Endothelial cell of umbilical vein (primary cell): ENCODE results near the gene SMC1A. TPM values are rescaled to one million over a fixed set of nuclear protein-coding genes. Genes with fewer than 3 reads are reported as not detected.
A peak's percentile ranks its signal among the peaks of the same experiment; 100 is the strongest.

Source experiments
- BruUV-seq: library from RNA; stranded (reverse); fragments of 400-500 nt; replicated peaks from 2 replicates; lab custom pipeline; 2021; lab: Mats Ljungman, UMichigan
- CTCF ChIA-PET: fragments of 300-600, 350-600 bp; sonication (Branson Sonifier 250); formaldehyde crosslinking; loops from one replicate; lab custom pipeline; 2021; ENCODE audit warnings: antibody characterized with exemption, inconsistent platforms; lab: Charles Lee
- POLR2A ChIA-PET: fragments of 300-600, 350-600 bp; sonication (Branson Sonifier 250); formaldehyde crosslinking; loops from one replicate; lab custom pipeline; 2021; ENCODE audit warnings: antibody characterized with exemption, inconsistent platforms; lab: Charles Lee
- DNase-seq: peaks from one replicate; pipeline ENCODE4 v3.0.0-alpha.2; 2011; ENCODE audit warnings: low read depth, low spot score
- FAIRE-seq: peaks from 2 replicates; lab custom pipeline; 2011; peaks lifted over from hg19 to GRCh38; lab: Jason Lieb, UNC
- H2AFZ ChIP-seq: 2 replicates; pipeline ENCODE4 v1.6.0; 2012; ENCODE audit warnings: low read depth, low read length, control low read depth, inconsistent platforms
- H3K27ac ChIP-seq: 2 replicates; pipeline ENCODE4 v1.5.1; 2011; ENCODE audit warnings: low read depth, mild to moderate bottlenecking, control low read depth, low read length, moderate library complexity; ENCODE audit not compliant: insufficient read depth
- H3K27me3 ChIP-seq, 2 experiments: 2 replicates each; pipeline versions ENCODE4 v1.6.0 to v1.6.1; 2011; ENCODE audit warnings: low read length in 2 of 2, mixed read lengths in 1 of 2; ENCODE audit not compliant: control insufficient read depth in 2 of 2, insufficient read depth in 2 of 2
- H3K36me3 ChIP-seq, 2 experiments: 2 replicates in 1 of 2; 3 replicates in 1 of 2; pipeline ENCODE4 v1.5.1; 2011; ENCODE audit warnings: low read length in 2 of 2, mild to moderate bottlenecking in 1 of 2, moderate library complexity in 1 of 2; ENCODE audit not compliant: control insufficient read depth in 2 of 2, insufficient read depth in 2 of 2; ENCODE audit errors: extremely low read depth in 1 of 2
- H3K4me1 ChIP-seq: 3 replicates; pipeline ENCODE4 v1.5.1; 2011; ENCODE audit warnings: mild to moderate bottlenecking, low read length; ENCODE audit not compliant: control insufficient read depth, insufficient read depth; ENCODE audit errors: extremely low read depth
- H3K4me2 ChIP-seq: 2 replicates; pipeline ENCODE4 v1.6.1; 2011; ENCODE audit warnings: low read length, control low read depth, mixed read lengths; ENCODE audit not compliant: insufficient read depth
- H3K4me3 ChIP-seq, 3 experiments: fragments of 200-600 bp in 1 of 3; sonication (generic), shearing (Covaris generic) in 1 of 3; replicated peaks in 1 of 3; 2 replicates each; pipeline ENCODE4 v1.5.1; 2011 to 2016; ENCODE audit warnings: control low read depth in 3 of 3, low read length in 3 of 3, mild to moderate bottlenecking in 2 of 3, inconsistent platforms in 1 of 3, low read depth in 1 of 3, moderate library complexity in 1 of 3; ENCODE audit not compliant: insufficient read depth in 1 of 3
- H3K79me2 ChIP-seq: 2 replicates; pipeline ENCODE4 v1.6.0; 2012; ENCODE audit warnings: low read length, inconsistent platforms; ENCODE audit not compliant: control insufficient read depth, insufficient read depth
- H3K9ac ChIP-seq: replicated peaks from 2 replicates; pipeline ENCODE3; 2011; ENCODE audit warnings: low read length, control low read depth; ENCODE audit not compliant: insufficient read depth; ENCODE audit errors: extremely low read depth
- H3K9me1 ChIP-seq: replicated peaks from 3 replicates; pipeline ENCODE4 v1.6.0; 2011; ENCODE audit warnings: mild to moderate bottlenecking, low read length; ENCODE audit not compliant: control insufficient read depth, insufficient read depth; ENCODE audit errors: extremely low read depth
- H3K9me3 ChIP-seq: replicated peaks from 2 replicates; pipeline ENCODE4 v1.5.1; 2012; ENCODE audit warnings: low read length, inconsistent platforms; ENCODE audit not compliant: control insufficient read depth, insufficient read depth
- H4K20me1 ChIP-seq: replicated peaks from 2 replicates; pipeline ENCODE3; 2011; ENCODE audit warnings: mild to moderate bottlenecking, low read length; ENCODE audit not compliant: control insufficient read depth, insufficient read depth; ENCODE audit errors: extremely low read depth
- FOS ChIP-seq: IDR thresholded peaks from 2 replicates; pipeline ENCODE4 v1.6.1; 2011; ENCODE audit warnings: mild to moderate bottlenecking, low read length, moderate library complexity, borderline replicate concordance; ENCODE audit not compliant: insufficient read depth
- JUN ChIP-seq: IDR thresholded peaks from 2 replicates; pipeline ENCODE4 v1.6.1; 2011; ENCODE audit warnings: borderline replicate concordance, low read depth; ENCODE audit not compliant: insufficient read length, insufficient read depth
- MYC ChIP-seq: IDR thresholded peaks from one replicate; pipeline ENCODE4 v1.6.1; 2011; ENCODE audit warnings: mild to moderate bottlenecking, low read depth, low read length
- POLR2A ChIP-seq: IDR thresholded peaks from 2 replicates; pipeline ENCODE4 v1.6.1; 2012; ENCODE audit warnings: low read depth, mild to moderate bottlenecking, control low read depth, low read length
- POLR2AphosphoS5 ChIP-seq: IDR thresholded peaks from 2 replicates; pipeline ENCODE4 v1.6.1; 2012; ENCODE audit warnings: low read depth, mild to moderate bottlenecking, control low read depth, low read length, moderate library complexity; ENCODE audit not compliant: insufficient read depth
- dilution Hi-C: fragments of 300-500 bp; cut with MboI; formaldehyde crosslinking; loops from one replicate; pipeline ENCODE4 v1.15.0; 2019; ENCODE audit warnings: low sequenced_read_pairs; ENCODE audit not compliant: extremely low pct_ligation_motif_present
- intact Hi-C: fragments of 100-400 bp; cut with micrococcal nuclease; formaldehyde crosslinking; loops from one replicate; pipeline ENCODE4 v1.10.0; 2022
- polyA plus RNA-seq, 4 experiments: library from polyadenylated mRNA; depleted of rRNA in 3 of 4; stranded (reverse) in 3 of 4; unstranded in 1 of 4; fragments of >200 nt; gene quantifications; 2 replicates each; pipeline versions ENCODE4 v1.2.1 to v1.2.3, GENCODE V29; 2011 to 2012; ENCODE audit warnings: missing spikeins in 1 of 4
- total RNA-seq: library from RNA; stranded (reverse); gene quantifications from 2 replicates; pipeline ENCODE4 v1.2.3, GENCODE V29; 2021
- TF ChIP-seq, protein P1 (sequence below): IDR thresholded peaks from 2 replicates; pipeline ENCODE4 v1.6.1; 2011; ENCODE audit not compliant: insufficient read depth, insufficient read length
- TF ChIP-seq, protein P2 (sequence below), 2 donors: IDR thresholded peaks; 1 replicate in 1 of 2; 2 replicates in 1 of 2; pipeline ENCODE4 v1.5.1; 2011; ENCODE audit warnings: low read length in 2 of 2, mild to moderate bottlenecking in 2 of 2, moderate library complexity in 2 of 2, control low read depth in 1 of 2, inconsistent platforms in 1 of 2, low read depth in 1 of 2; ENCODE audit not compliant: insufficient read depth in 1 of 2; ENCODE audit errors: extremely low read depth in 1 of 2

Gene SMC1A
- total and polyA plus RNA-seq, 2 donors (not counting 3 experiments of a cell fraction or from before 2014, with no cell fraction given) = 15.4 to 75.9 TPM

DNA sequence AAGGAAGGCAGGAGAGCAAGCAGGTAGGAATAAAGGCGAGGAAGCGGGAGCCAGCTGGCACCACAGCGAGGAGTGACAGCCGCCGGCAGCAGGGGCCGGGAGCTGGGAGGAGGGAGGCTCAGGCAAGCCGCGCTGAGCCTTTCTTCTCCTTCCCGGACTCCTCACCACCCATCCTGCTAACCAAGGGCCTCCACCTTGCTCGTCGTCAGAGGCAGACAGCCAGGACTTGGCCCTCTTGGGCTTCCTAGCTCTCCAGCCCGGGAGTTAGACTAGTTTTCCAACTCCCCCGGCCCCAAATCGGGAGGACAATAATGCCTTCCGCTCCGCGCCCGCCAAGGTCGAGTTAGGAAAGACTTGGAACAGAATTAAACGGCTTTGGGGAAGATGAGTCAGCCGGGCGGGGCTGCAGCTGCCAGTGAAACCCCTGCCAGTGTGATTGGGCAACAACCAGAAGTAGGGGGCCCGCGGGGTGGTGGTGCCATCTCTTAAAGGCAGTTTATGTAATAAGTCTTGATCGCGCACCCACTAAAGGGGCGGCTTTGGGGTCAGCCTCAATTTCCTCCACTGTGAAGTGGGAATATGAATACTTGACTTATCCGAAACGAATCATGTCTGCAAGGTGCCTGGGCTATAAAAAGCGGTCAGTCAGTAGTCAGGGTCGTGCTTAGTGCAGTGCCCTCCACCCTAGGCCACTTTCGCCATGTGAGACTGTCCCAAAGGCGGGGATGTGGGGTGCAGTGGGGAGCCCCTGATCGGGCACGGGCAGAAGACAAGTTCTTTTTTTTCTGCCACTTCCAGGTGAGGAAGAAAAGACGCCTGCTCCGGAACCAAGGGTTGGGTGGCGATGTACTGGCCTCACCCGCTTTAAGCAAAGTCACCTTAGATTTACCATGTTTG, 18.4 kb upstream of the SMC1A start:
- no peaks in the 10 kb centered on the region for H3K27me3 ChIP-seq
- BruUV-seq = no TSS peak
- H3K9ac ChIP-seq = peak overlapping the region; percentile 24
- H4K20me1 ChIP-seq = no peaks in the 10 kb centered on the region
- intact Hi-C loops (loop anchor here (1.0 to 2.0 kb wide), 2 partner anchors 18 to 124 kb away; partner anchors contain the start of genes RIBC1 and SMC1A), dilution Hi-C loops (no loop called here)
- peak overlapping the region in 2 of 3 experiments; percentile 35 to 52 for H3K4me3 ChIP-seq
- H3K36me3 ChIP-seq = no peaks in the 10 kb centered on the region
- peak overlapping the region; percentile 86 for H3K4me2 ChIP-seq
- H3K9me1 ChIP-seq = no peaks in the 10 kb centered on the region
- no peaks in the 10 kb centered on the region for H3K9me3 ChIP-seq
- CTCF ChIA-PET = interaction anchor here (0.7 to 1.7 kb wide), 3 partner anchors 122 to 128 kb away, joined by 3 to 10 read pairs (median 8); no protein-coding TSS in a partner anchor
- no peaks in the 10 kb centered on the region for H3K79me2 ChIP-seq
- POLR2A ChIA-PET = no interaction called here
- peak; percentile 94 for FAIRE-seq
- H3K27ac ChIP-seq = no peak overlapping the region
- no peak for TF ChIP-seq POLR2A
- TF ChIP-seq MYC = no peak
- TF ChIP-seq POLR2AphosphoS5 = no peak
- TF ChIP-seq FOS = peak; percentile 58
- DNase-seq = peak; percentile 54
- peak overlapping the region; percentile 91 for H2AFZ ChIP-seq
- H3K4me1 ChIP-seq = peaks cover 7% of the 10 kb centered on the region

DNA sequence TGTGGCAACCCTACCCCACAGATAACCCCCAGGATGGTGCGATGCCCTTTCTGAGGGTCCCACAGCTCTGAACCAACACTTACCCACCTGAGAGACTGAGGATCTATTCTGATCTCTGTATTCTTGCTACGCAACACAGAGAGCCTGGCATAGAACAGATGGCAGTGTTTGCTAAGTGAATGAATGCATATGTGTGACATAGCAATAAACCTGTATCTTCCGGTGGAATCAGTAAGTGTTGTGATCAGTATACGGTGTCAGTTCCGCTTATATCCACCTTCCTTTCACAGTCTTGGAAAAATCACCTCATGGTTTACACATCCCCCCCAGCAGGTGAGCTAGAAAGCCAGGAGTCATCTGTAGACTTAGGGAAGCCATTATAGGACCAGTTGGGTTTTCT, 17.6 kb upstream of the SMC1A start:
- H3K36me3 ChIP-seq = no peaks in the 10 kb centered on the region
- peaks cover 7% of the 10 kb centered on the region for H3K4me1 ChIP-seq
- intact Hi-C loops = loop anchor here (2.0 kb wide), 1 partner anchor 17 kb away; the partner anchor contains the start of genes RIBC1 and SMC1A
- no peak overlapping the region for H3K4me3 ChIP-seq
- no peaks in the 10 kb centered on the region for H3K27me3 ChIP-seq
- no peaks in the 10 kb centered on the region for H3K9me1 ChIP-seq
- dilution Hi-C loops = no loop called here
- peak overlapping the region; percentile 86 for H3K4me2 ChIP-seq
- TF ChIP-seq POLR2AphosphoS5 = no peak
- no peak for TF ChIP-seq MYC
- TF ChIP-seq, protein P1, sequence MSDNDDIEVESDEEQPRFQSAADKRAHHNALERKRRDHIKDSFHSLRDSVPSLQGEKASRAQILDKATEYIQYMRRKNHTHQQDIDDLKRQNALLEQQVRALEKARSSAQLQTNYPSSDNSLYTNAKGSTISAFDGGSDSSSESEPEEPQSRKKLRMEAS = no peak
- TF ChIP-seq POLR2A = no peak
- TF ChIP-seq, protein P2, sequence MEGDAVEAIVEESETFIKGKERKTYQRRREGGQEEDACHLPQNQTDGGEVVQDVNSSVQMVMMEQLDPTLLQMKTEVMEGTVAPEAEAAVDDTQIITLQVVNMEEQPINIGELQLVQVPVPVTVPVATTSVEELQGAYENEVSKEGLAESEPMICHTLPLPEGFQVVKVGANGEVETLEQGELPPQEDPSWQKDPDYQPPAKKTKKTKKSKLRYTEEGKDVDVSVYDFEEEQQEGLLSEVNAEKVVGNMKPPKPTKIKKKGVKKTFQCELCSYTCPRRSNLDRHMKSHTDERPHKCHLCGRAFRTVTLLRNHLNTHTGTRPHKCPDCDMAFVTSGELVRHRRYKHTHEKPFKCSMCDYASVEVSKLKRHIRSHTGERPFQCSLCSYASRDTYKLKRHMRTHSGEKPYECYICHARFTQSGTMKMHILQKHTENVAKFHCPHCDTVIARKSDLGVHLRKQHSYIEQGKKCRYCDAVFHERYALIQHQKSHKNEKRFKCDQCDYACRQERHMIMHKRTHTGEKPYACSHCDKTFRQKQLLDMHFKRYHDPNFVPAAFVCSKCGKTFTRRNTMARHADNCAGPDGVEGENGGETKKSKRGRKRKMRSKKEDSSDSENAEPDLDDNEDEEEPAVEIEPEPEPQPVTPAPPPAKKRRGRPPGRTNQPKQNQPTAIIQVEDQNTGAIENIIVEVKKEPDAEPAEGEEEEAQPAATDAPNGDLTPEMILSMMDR (IDR thresholded peaks at IDR 0.05; ENCODE audit: extremely low read depth in 1 of 2, insufficient read depth in 1 of 2, low read depth in 1 of 2, low read length in 2 of 2) = no peak
- TF ChIP-seq JUN = no peak
- DNase-seq (no peak), FAIRE-seq (no peak)
- no peaks in the 10 kb centered on the region for H3K79me2 ChIP-seq
- ChIA-PET CTCF (interaction anchor here (1.7 kb wide), 2 partner anchors 123 to 127 kb away, joined by 8 to 10 read pairs; no protein-coding TSS in a partner anchor), POLR2A (no interaction called here)
- H2AFZ ChIP-seq = peak overlapping the region; percentile 91
- H4K20me1 ChIP-seq = no peaks in the 10 kb centered on the region
- no peak overlapping the region for H3K27ac ChIP-seq
- BruUV-seq = no TSS peak
- H3K9ac ChIP-seq = no peak overlapping the region
- H3K9me3 ChIP-seq = no peaks in the 10 kb centered on the region
